HG03280 (cell line): ENCODE measurements around the gene CAPN5.

Experiments used
- ATAC-seq: cut with Tn5 transposase; IDR thresholded peaks from one replicate; pipeline ENCODE4 v1.9.1; 2021; ENCODE audit warnings: mild to moderate bottlenecking, moderate library complexity; ENCODE audit not compliant: unreplicated experiment

CAPN5 gene

GRCh38 chr11:77113382-77114088 lies 46.8 kb downstream of the CAPN5 start:
- ATAC-seq: no peak

DNA sequence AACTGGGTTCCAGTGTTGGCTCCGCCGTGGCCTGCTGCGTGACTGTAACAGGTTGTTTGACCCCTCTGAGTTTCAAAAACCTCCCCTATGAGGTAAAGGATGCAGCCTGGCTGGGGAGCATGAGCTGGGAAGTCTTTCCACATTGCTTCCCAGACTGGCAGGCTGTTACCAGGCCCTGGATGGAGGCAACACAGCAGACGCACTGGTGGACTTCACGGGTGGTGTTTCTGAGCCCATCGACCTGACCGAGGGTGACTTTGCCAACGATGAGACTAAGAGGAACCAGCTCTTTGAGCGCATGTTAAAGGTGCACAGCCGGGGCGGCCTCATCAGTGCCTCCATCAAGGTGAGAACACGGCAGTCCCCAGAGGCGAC lies 47.3 kb downstream of the CAPN5 start:
- no peak for ATAC-seq

DNA sequence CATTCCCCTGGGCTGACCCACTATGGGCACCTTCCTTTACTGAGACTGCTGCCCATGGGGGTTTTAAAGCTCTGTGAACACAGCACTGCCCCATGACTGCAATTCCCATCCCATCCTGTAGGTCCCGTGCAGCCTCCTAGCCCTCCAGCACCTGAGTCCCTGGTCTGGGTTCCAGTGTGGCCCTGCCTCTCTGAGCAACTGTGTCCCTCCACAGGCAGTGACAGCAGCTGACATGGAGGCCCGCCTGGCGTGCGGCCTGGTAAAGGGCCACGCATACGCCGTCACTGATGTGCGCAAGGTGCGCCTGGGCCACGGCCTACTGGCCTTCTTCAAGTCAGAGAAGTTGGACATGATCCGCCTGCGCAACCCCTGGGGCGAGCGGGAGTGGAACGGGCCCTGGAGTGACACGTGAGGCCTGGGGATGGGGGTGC lies 48.4 kb downstream of the CAPN5 start:
- no peak for ATAC-seq

DNA sequence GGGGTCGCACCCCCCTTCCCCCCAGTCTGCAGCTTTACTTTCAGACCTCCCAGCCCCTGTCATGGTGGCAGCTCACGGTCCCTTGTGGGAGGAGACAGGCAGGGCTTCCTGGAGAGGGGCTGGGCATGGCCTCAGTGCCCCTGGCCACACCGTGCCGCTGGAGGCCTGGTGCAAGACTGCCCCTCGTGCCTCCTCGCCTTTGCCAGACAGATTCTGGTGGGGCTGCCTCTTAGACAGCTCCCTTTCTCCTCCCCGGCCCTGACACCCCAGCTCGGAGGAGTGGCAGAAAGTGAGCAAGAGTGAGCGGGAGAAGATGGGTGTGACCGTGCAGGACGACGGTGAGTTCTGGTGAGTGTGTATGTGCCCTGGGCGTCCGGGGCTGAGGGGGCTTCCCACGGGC lies 49.2 kb downstream of the CAPN5 start:
- ATAC-seq: no peak

DNA sequence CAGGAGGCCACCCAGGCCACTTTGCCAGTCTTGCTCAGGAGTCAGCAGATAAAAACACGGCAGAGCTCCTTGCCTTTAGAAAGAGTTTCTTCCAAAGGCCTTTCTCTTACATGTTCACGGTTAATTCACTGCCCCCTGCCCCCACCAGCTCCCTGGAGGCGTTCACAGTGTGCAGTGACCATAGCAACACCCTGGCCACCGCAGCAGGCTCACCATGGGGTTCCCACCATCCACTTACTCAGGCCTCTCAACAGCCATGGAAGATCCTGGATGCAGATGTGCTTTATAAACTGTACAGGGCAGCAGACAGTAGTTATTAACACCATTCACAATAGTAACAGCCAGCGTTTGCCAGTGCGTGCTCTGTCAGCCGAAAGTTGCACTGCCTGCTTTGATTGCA lies 50.7 kb downstream of the CAPN5 start:
- ATAC-seq: no peak

DNA sequence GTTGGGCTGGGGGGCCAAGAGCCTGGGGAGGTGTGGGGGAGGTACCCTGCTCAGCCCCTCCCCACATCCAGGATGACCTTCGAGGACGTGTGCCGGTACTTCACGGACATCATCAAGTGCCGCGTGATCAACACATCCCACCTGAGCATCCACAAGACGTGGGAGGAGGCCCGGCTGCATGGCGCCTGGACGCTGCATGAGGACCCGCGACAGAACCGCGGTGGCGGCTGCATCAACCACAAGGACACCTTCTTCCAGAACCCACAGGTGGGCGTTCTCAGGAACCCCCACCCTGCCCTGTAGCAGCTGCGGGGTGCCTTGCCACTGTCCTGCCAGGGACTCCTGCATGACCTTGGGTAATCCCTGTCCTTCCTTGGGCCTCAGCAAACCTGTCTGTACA lies 51.3 kb downstream of the CAPN5 start:
- ATAC-seq: no peak

DNA sequence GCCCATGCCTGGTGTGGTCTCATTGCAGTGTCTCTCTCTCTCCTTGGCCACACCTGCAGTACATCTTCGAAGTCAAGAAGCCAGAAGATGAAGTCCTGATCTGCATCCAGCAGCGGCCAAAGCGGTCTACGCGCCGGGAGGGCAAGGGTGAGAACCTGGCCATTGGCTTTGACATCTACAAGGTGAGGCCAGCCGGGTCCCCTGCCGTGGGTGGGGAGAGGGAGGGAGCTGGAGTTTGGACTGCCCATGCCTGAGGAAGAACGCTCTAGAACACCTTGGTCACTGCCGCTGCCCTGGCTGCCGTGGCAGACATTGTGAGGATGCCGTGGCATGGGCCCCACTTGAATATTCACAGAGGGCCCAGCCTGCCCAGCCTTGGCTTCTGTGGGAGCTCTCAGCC lies 52.2 kb downstream of the CAPN5 start:
- ATAC-seq: no peak

GRCh38 chr11:77119531-77119936 lies 52.8 kb downstream of the CAPN5 start:
- ATAC-seq: no peak

- no peak for ATAC-seq
Observed at GRCh38 chr11:77120571-77120970, 53.8 kb downstream of the CAPN5 start.

DNA sequence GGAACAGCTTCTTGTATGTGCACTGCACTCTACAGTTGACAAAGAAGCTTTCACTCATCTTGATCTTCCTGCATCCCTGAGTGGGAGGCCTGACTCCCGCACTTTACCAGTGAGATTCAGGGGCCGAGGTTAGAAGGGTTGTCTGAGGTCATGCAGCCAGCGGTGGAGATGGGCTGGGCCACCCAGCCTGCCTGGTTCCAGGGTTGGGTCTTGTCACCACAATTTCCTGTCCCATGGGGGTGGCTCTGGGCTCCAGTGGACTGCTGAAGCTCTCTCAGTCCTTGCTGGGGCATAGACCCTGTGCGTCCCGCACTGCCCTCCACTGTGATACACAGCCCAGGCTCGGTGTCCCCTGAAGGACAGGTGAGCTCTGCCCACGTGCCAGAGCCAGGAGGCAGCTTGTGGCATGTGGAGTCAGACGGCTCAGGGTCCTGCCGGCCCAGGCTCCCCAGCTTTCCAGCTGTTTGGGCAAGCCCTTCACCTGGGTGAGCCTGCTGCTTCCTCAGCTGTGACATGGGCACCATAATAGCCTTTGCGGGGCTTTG lies 54.4 kb downstream of the CAPN5 start:
- ATAC-seq: no peak

DNA sequence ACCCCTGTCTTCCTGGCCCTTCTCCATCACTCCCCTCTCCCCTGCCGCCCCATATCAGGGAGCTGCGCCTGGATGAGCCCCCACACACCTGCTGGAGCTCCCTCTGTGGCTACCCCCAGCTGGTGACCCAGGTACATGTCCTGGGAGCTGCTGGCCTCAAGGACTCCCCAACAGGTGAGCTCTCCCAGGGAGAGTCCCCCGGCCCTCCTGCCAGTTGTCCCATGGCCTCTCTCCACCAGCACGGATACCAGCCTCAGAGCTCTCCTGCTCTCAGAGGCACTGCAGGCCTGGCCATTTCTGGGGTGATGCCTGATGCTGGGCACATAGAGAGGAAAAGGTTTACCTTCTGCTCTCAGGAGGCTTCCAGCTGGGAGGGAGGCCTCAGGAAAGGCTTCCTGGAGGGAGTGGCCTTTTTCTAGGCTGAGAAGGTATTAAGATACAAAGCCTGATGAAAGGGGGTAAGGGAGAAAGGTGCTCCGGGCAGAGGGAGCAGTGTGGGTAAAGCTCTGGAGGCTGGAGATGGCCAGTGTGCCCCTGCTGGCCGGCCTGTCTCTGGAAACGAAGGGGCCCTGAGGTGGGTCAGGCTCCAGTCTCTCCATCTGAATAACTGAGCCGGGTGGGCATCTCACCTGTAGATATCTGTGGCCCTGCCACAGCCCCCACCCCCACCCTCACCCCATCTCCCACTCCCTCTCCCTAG lies 55.3 kb downstream of the CAPN5 start:
- ATAC-seq: no peak

DNA sequence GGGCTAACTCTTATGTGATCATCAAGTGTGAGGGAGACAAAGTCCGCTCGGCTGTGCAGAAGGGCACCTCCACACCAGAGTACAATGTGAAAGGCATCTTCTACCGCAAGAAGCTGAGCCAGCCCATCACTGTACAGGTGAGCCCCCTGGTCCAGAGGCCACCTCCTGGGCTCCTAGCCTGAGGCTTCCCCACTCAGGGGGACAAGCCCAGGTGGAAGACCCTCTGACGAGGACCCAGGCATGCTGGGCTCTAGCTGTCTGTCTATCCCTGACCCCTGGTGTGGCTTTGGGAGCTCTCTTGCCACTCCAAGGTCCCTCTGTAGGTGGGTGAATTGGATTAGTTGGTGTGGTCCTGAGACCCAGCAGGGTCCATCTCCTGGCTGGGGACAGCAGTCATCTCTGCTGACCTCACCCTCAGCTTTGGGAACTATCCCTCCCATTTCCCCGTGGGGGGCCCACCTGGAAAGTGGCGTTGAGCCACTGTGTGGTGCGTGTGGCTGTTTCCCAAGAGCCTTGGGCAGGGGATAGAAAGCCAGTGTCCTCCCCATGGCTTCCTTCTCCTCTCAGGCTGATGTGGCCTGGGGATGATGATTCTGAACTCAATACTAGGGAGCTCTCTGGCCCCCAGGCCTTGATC lies 55.9 kb downstream of the CAPN5 start:
- no peak for ATAC-seq

DNA sequence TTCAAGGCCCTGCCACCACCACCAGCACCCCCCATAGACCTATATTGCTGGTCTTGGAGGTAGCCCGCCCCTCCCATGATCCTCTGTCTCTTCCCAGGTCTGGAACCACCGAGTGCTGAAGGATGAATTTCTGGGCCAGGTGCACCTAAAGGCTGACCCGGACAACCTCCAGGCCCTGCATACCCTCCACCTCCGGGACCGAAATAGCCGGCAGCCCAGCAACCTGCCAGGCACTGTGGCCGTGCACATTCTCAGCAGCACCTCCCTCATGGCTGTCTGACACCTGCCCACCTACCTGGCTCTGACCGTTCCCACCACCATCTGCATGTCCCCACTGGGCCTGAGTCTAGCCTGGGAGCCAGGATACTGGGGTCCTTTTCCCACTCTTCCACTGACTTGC lies 56.8 kb downstream of the CAPN5 start:
- no peak for ATAC-seq

DNA sequence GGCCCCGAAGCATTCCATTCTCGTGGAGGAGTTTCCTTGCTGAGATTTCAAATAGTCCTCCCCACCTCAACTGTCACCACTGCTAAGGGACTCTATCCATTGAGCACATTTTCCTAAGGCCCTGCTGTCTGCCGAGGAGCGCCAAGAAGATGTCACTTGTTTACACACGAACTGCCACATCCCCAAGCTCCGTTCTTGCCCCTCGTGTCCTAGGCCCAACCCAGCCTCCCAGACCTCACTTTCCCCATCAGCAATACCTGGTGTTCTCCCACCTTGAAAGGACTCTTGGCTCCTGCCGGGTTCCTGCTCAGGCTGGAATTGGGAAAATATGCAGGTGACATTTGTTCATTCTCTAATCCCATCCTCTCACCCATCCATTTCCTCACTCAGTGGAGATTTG lies 57.3 kb downstream of the CAPN5 start:
- no peak for ATAC-seq

DNA sequence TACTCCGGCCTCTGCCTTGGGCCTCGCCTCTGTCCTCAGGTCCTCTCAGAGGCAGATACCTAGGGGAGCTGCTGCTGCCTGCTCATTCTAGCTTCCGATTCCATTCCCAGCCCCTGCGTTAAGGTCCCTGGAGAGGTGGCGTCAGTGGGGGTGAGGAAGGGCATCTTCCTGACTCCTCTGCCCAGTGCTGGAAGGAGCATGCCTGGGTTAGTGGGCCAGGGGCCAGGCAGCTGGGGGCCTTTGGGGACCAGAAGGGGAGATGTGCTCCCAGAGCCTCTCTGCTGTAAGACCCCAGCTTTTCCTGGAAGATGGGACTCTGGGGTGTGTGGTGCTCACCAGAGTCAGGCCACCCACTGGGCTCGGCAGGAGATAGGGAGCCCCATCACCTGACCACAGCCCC lies 57.7 kb downstream of the CAPN5 start:
- no peak for ATAC-seq

DNA sequence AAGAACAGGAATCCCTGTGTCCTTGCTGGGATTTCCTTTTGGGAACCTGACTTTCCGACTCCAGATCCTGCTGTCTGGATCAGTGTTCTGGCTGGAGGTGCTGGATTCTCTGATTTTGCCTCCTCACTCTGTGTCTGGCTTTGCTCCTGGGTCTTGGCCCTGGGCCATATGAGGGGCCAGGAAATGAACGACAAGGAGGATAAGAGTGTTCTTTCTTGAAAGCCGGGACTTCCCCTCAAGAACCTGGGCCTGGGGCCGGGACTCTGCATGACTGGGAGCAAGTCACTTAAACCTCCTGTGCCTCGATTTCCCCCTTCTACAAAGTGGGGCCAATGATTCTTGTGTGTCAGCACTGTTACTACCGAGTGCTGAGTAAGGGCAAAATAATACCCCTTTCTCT lies 58.4 kb downstream of the CAPN5 start:
- ATAC-seq: no peak

- no peak for ATAC-seq
Observed at GRCh38 chr11:77125695-77126094, 58.9 kb downstream of the CAPN5 start.

- no peak for ATAC-seq
Observed at GRCh38 chr11:77126156-77126775, 59.5 kb downstream of the CAPN5 start.

GRCh38 chr11:77126861-77127234 lies 60.1 kb downstream of the CAPN5 start:
- no peak for ATAC-seq

GRCh38 chr11:77127235-77127911 lies 60.6 kb downstream of the CAPN5 start:
- no peak for ATAC-seq
